WTC11 (cell line): ENCODE measurements around the gene FCN2. TPM values are rescaled to one million over a fixed set of nuclear protein-coding genes. Genes with fewer than 3 reads are reported as not detected.

ENCODE experiments used
- ATAC-seq: fragments of 200-7000 bp; cut with Tn5 transposase; 2 replicates; pipeline ENCODE4 v1.10.0; 2021; ENCODE audit warnings: mild to moderate bottlenecking, moderate library complexity
- CTCF ChIA-PET: fragments of 300-600 bp; sonication (Branson Sonifier 250); formaldehyde crosslinking; loops from one replicate; lab custom pipeline; 2021; ENCODE audit warnings: antibody characterized with exemption; lab: Charles Lee
- POLR2A ChIA-PET: fragments of 350-600 bp; sonication (Branson Sonifier 250); formaldehyde crosslinking; loops from one replicate; lab custom pipeline; 2021; ENCODE audit warnings: antibody characterized with exemption; lab: Charles Lee
- DNase-seq: peaks from one replicate; pipeline ENCODE4 v3.0.0; 2021; ENCODE audit warnings: low spot score
- H3K27ac Mint-ChIP-seq: 2 replicates; pipeline ENCODE4 v1.8.0; 2021; ENCODE audit warnings: mixed read lengths
- H3K27me3 Mint-ChIP-seq: 2 replicates; pipeline ENCODE4 v1.8.0; 2021; ENCODE audit warnings: low read depth, mild to moderate bottlenecking, moderate library complexity, mixed read lengths
- H3K36me3 Mint-ChIP-seq: 2 replicates; pipeline ENCODE4 v1.8.0; 2021; ENCODE audit warnings: mixed read lengths
- H3K4me1 Mint-ChIP-seq: 2 replicates; pipeline ENCODE4 v1.8.0; 2022; ENCODE audit warnings: mixed read lengths
- H3K4me3 Mint-ChIP-seq: 2 replicates; pipeline ENCODE4 v1.8.0; 2021; ENCODE audit warnings: mild to moderate bottlenecking, moderate library complexity, mixed read lengths
- H3K9me3 Mint-ChIP-seq: 2 replicates; pipeline ENCODE4 v1.8.0; 2021; ENCODE audit warnings: mixed read lengths
- ATF2 ChIP-seq: sonication (generic); formaldehyde crosslinking; IDR thresholded peaks from 2 replicates; pipeline ENCODE4 v1.8.1; 2022; ENCODE audit warnings: low read depth, missing genetic modification reagents, borderline replicate concordance
- CREM ChIP-seq: sonication (generic); formaldehyde crosslinking; IDR thresholded peaks from 2 replicates; pipeline ENCODE4 v1.8.1; 2022; ENCODE audit warnings: mild to moderate bottlenecking, missing genetic modification reagents, moderate library complexity
- E2F4 ChIP-seq: sonication (generic); formaldehyde crosslinking; IDR thresholded peaks from 2 replicates; pipeline ENCODE4 v1.8.1; 2022; ENCODE audit warnings: low read depth, mild to moderate bottlenecking, moderate library complexity, missing genetic modification reagents, borderline replicate concordance
- FOXP4 ChIP-seq: sonication (generic); formaldehyde crosslinking; IDR thresholded peaks from 2 replicates; pipeline ENCODE4 v1.8.0; 2022; ENCODE audit warnings: mild to moderate bottlenecking, missing genetic modification reagents
- GRHL2 ChIP-seq: fragments of 250-450 bp; sonication (Bioruptor Pico); IDR thresholded peaks from 2 replicates; pipeline ENCODE4 v1.8.0; 2022; ENCODE audit warnings: mild to moderate bottlenecking, moderate library complexity; ENCODE audit not compliant: insufficient replicate concordance, severe bottlenecking
- GTF2I ChIP-seq: fragments of 250-450 bp; sonication (Bioruptor Pico); conservative IDR thresholded peaks from 2 replicates; pipeline ENCODE4 v1.4.0; 2021; ENCODE audit warnings: mild to moderate bottlenecking
- HMGA2 ChIP-seq: fragments of 250-450 bp; sonication (Bioruptor Pico); IDR thresholded peaks from 2 replicates; pipeline ENCODE4 v1.4.0; 2021; ENCODE audit warnings: mild to moderate bottlenecking, moderate library complexity
- HMGXB4 ChIP-seq: sonication (generic); formaldehyde crosslinking; IDR thresholded peaks from 2 replicates; pipeline ENCODE4 v1.8.1; 2023; ENCODE audit warnings: mild to moderate bottlenecking, moderate library complexity, missing genetic modification reagents
- JAZF1 ChIP-seq: fragments of 250-450 bp; sonication (Bioruptor Pico); IDR thresholded peaks from 2 replicates; pipeline ENCODE4 v1.9.0; 2021; ENCODE audit warnings: moderate library complexity, mild to moderate bottlenecking, inconsistent platforms
- MXD4 ChIP-seq: fragments of 250-450 bp; sonication (Bioruptor Pico); IDR thresholded peaks from 2 replicates; pipeline ENCODE4 v1.8.0; 2021; ENCODE audit warnings: mild to moderate bottlenecking, moderate library complexity, borderline replicate concordance
- NFE2L1 ChIP-seq: sonication (generic); formaldehyde crosslinking; IDR thresholded peaks from 2 replicates; pipeline ENCODE4 v1.8.1; 2023; ENCODE audit warnings: missing genetic modification reagents
- STAT6 ChIP-seq: sonication (generic); formaldehyde crosslinking; conservative IDR thresholded peaks from 2 replicates; pipeline ENCODE4 v1.8.1; 2023; ENCODE audit warnings: mild to moderate bottlenecking, low read depth, missing genetic modification reagents, moderate library complexity
- TCF7 ChIP-seq: sonication (generic); formaldehyde crosslinking; IDR thresholded peaks from 2 replicates; pipeline ENCODE4 v1.8.0; 2022; ENCODE audit warnings: mild to moderate bottlenecking, low read depth, missing genetic modification reagents, moderate library complexity
- TEAD4 ChIP-seq: sonication (generic); formaldehyde crosslinking; IDR thresholded peaks from 2 replicates; pipeline ENCODE4 v1.8.0; 2022; ENCODE audit warnings: mild to moderate bottlenecking, missing genetic modification reagents
- TP53 ChIP-seq: sonication (generic); formaldehyde crosslinking; IDR thresholded peaks from 2 replicates; pipeline ENCODE4 v1.8.1; 2023; ENCODE audit warnings: mild to moderate bottlenecking, missing genetic modification reagents
- ZBTB43 ChIP-seq: sonication (generic); formaldehyde crosslinking; IDR thresholded peaks from 2 replicates; pipeline ENCODE4 v1.8.1; 2023; ENCODE audit warnings: mild to moderate bottlenecking, missing genetic modification reagents
- ZNF263 ChIP-seq: sonication (generic); formaldehyde crosslinking; IDR thresholded peaks from 2 replicates; pipeline ENCODE4 v1.8.1; 2022; ENCODE audit warnings: low read depth, mild to moderate bottlenecking, moderate library complexity, missing genetic modification reagents
- ZNF423 ChIP-seq: fragments of 250-450 bp; sonication (Bioruptor Pico); IDR thresholded peaks from 2 replicates; pipeline ENCODE4 v2.1.2; 2022; ENCODE audit warnings: mild to moderate bottlenecking, moderate library complexity
- ZNF671 ChIP-seq: fragments of 250-450 bp; sonication (Bioruptor Pico); IDR thresholded peaks from 2 replicates; pipeline ENCODE4 v1.8.0; 2021; ENCODE audit warnings: mild to moderate bottlenecking
- total RNA-seq: library from RNA; stranded (reverse); gene quantifications from 3 replicates; pipeline ENCODE4 v1.2.3, GENCODE V29; 2021

FCN2 gene
- total RNA-seq, 1 experiment from 2014 or later, result not detected

- CTCF ChIA-PET, result no interaction called here
- no peaks in the 10 kb centered on the region for H3K4me1 Mint-ChIP-seq
- H3K27me3 Mint-ChIP-seq, result no peaks in the 10 kb centered on the region
- POLR2A ChIA-PET, result no interaction called here
- ATAC-seq (no peak), DNase-seq (no peak)
- peaks cover 26% of the 10 kb centered on the region for H3K9me3 Mint-ChIP-seq
- H3K27ac Mint-ChIP-seq, result no peak overlapping the region
- H3K36me3 Mint-ChIP-seq, result 0 out of 2 replicates have a peak, but pooled peaks cover 2% of the 10 kb centered on the region
- no peak overlapping the region for H3K4me3 Mint-ChIP-seq
- TF ChIP-seq TCF7 (CRISPR knock-in tag) (no peak), JAZF1 (CRISPR knock-in tag) (no peak), ZNF263 (CRISPR knock-in tag) (no peak), HMGA2 (CRISPR knock-in tag) (no peak), ATF2 (CRISPR knock-in tag) (no peak), TEAD4 (CRISPR knock-in tag) (no peak), E2F4 (no peak)
Measured at GRCh38 chr9:134860510-134860909, 20.1 kb upstream of the FCN2 start.

GRCh38 chr9:134861595-134862334 lies 18.8 kb upstream of the FCN2 start:
- TF ChIP-seq GRHL2 (CRISPR knock-in tag) (no peak), ZNF423 (CRISPR knock-in tag) (no peak), CREM (CRISPR knock-in tag) (no peak), STAT6 (no peak), GTF2I (CRISPR knock-in tag) (no peak), ZBTB43 (CRISPR knock-in tag) (no peak), TP53 (CRISPR knock-in tag) (no peak), FOXP4 (CRISPR knock-in tag) (no peak), NFE2L1 (CRISPR knock-in tag) (no peak), JAZF1 (CRISPR knock-in tag) (no peak), ZNF671 (CRISPR knock-in tag) (no peak), HMGXB4 (CRISPR knock-in tag) (no peak), MXD4 (CRISPR knock-in tag) (no peak)
- H3K4me3 Mint-ChIP-seq, result no peak overlapping the region
- no peaks in the 10 kb centered on the region for H3K4me1 Mint-ChIP-seq
- DNase-seq (no peak), ATAC-seq (no peak)
- H3K27ac Mint-ChIP-seq, result no peak overlapping the region
- H3K9me3 Mint-ChIP-seq, result peaks cover 26% of the 10 kb centered on the region
- H3K27me3 Mint-ChIP-seq, result no peaks in the 10 kb centered on the region
- POLR2A ChIA-PET, result interaction anchor here (0.7 kb wide), 1 partner anchor 83 kb away, joined by 3 read pairs; no protein-coding TSS in a partner anchor
- 0 out of 2 replicates have a peak, but pooled peaks cover 2% of the 10 kb centered on the region for H3K36me3 Mint-ChIP-seq
- CTCF ChIA-PET, result no interaction called here
